ENCODE data around the gene CCDC59.
"Not testable (repeated sequence)": the region's sequence is repeated elsewhere in the genome, so short reads cannot be mapped to it uniquely, and the experiment has no call there.

CCDC59 gene

GRCh38 chr12:82363990-82364389 lies 5.8 kb upstream of the CCDC59 start:
- DNase-seq: no peak
- Histone ChIP-seq H3K27me3 (replicated peaks; ENCODE audit: control insufficient read depth, insufficient read depth, low read length, poor library complexity, severe bottlenecking) (no peaks in the 10 kb centered on the region), H3K27ac (ENCODE audit: insufficient read depth, low read length, poor library complexity, severe bottlenecking) (no peak overlapping the region), H3K4me1 (ENCODE audit: control insufficient read depth, insufficient read depth, low read length, poor library complexity, severe bottlenecking) (peaks cover 7% of the 10 kb centered on the region), H3K36me3 (ENCODE audit: control insufficient read depth, insufficient read depth, low read length) (peaks cover under 1% of the 10 kb centered on the region), H3K9me3 (ENCODE audit: control insufficient read depth, low read length) (no peaks in the 10 kb centered on the region), H3K4me3 (ENCODE audit: insufficient read depth, low read depth, low read length, poor library complexity, severe bottlenecking) (no peak overlapping the region)

- Histone ChIP-seq H3K4me3 (ENCODE audit: insufficient read depth, low read depth, low read length, poor library complexity, severe bottlenecking) (no peak overlapping the region), H3K36me3 (ENCODE audit: control insufficient read depth, insufficient read depth, low read length) (peaks cover 4% of the 10 kb centered on the region), H3K4me1 (ENCODE audit: control insufficient read depth, insufficient read depth, low read length, poor library complexity, severe bottlenecking) (peaks cover 19% of the 10 kb centered on the region), H3K27me3 (replicated peaks; ENCODE audit: control insufficient read depth, insufficient read depth, low read length, poor library complexity, severe bottlenecking) (no peaks in the 10 kb centered on the region), H3K9me3 (ENCODE audit: control insufficient read depth, low read length) (no peaks in the 10 kb centered on the region), H3K27ac (ENCODE audit: insufficient read depth, low read length, poor library complexity, severe bottlenecking) (no peak overlapping the region)
- no peak for DNase-seq
Measured at GRCh38 chr12:82361461-82361915, 3.3 kb upstream of the CCDC59 start.

GRCh38 chr12:82360834-82361233 lies 2.6 kb upstream of the CCDC59 start:
- DNase-seq; H3K27ac ChIP-seq (ENCODE audit: insufficient read depth, low read length, poor library complexity, severe bottlenecking); H3K4me3 ChIP-seq (ENCODE audit: insufficient read depth, low read depth, low read length, poor library complexity, severe bottlenecking); H3K27me3 ChIP-seq (replicated peaks; ENCODE audit: control insufficient read depth, insufficient read depth, low read length, poor library complexity, severe bottlenecking); H3K9me3 ChIP-seq (ENCODE audit: control insufficient read depth, low read length): not testable (repeated sequence)
- peaks cover 11% of the 10 kb centered on the region for H3K36me3 ChIP-seq (ENCODE audit: control insufficient read depth, insufficient read depth, low read length)
- H3K4me1 ChIP-seq (ENCODE audit: control insufficient read depth, insufficient read depth, low read length, poor library complexity, severe bottlenecking): peaks cover 19% of the 10 kb centered on the region

GRCh38 chr12:82359115-82359478 lies 910 bp upstream of the CCDC59 start:
- H3K4me3 ChIP-seq (ENCODE audit: insufficient read depth, low read depth, low read length, poor library complexity, severe bottlenecking): peak overlapping the region; percentile 80
- peaks cover 19% of the 10 kb centered on the region for H3K4me1 ChIP-seq (ENCODE audit: control insufficient read depth, insufficient read depth, low read length, poor library complexity, severe bottlenecking)
- DNase-seq: no peak

GRCh38 chr12:82357845-82358199 lies 365 bp downstream of the CCDC59 start:
- Histone ChIP-seq H3K36me3 (ENCODE audit: control insufficient read depth, insufficient read depth, low read length) (peaks cover 31% of the 10 kb centered on the region), H3K9me3 (ENCODE audit: control insufficient read depth, low read length) (no peaks in the 10 kb centered on the region), H3K4me1 (ENCODE audit: control insufficient read depth, insufficient read depth, low read length, poor library complexity, severe bottlenecking) (peaks cover 19% of the 10 kb centered on the region), H3K27me3 (replicated peaks; ENCODE audit: control insufficient read depth, insufficient read depth, low read length, poor library complexity, severe bottlenecking) (no peaks in the 10 kb centered on the region), H3K4me3 (ENCODE audit: insufficient read depth, low read depth, low read length, poor library complexity, severe bottlenecking) (peak overlapping the region; percentile 80), H3K27ac (ENCODE audit: insufficient read depth, low read length, poor library complexity, severe bottlenecking) (peak overlapping the region; percentile 93)
- no peak for DNase-seq

More at GRCh38 chr12:82359115-82359478, 910 bp upstream of the CCDC59 start:
- H3K27ac ChIP-seq (ENCODE audit: insufficient read depth, low read length, poor library complexity, severe bottlenecking): peak overlapping the region; percentile 93
- peaks cover 21% of the 10 kb centered on the region for H3K36me3 ChIP-seq (ENCODE audit: control insufficient read depth, insufficient read depth, low read length)
- H3K27me3 ChIP-seq (replicated peaks; ENCODE audit: control insufficient read depth, insufficient read depth, low read length, poor library complexity, severe bottlenecking): no peaks in the 10 kb centered on the region
- H3K9me3 ChIP-seq (ENCODE audit: control insufficient read depth, low read length): no peaks in the 10 kb centered on the region

GRCh38 chr12:82357340-82357739 lies 847 bp downstream of the CCDC59 start:
- peak overlapping the region; percentile 80 for H3K4me3 ChIP-seq (ENCODE audit: insufficient read depth, low read depth, low read length, poor library complexity, severe bottlenecking)
- no peaks in the 10 kb centered on the region for H3K9me3 ChIP-seq (ENCODE audit: control insufficient read depth, low read length)
- peak overlapping the region; percentile 93 for H3K27ac ChIP-seq (ENCODE audit: insufficient read depth, low read length, poor library complexity, severe bottlenecking)
- peaks cover 19% of the 10 kb centered on the region for H3K4me1 ChIP-seq (ENCODE audit: control insufficient read depth, insufficient read depth, low read length, poor library complexity, severe bottlenecking)
- H3K36me3 ChIP-seq (ENCODE audit: control insufficient read depth, insufficient read depth, low read length): peaks cover 35% of the 10 kb centered on the region
- H3K27me3 ChIP-seq (replicated peaks; ENCODE audit: control insufficient read depth, insufficient read depth, low read length, poor library complexity, severe bottlenecking): no peaks in the 10 kb centered on the region
- no peak for DNase-seq

GRCh38 chr12:82351390-82351789 lies 6.8 kb downstream of the CCDC59 start:
- Histone ChIP-seq H3K9me3 (ENCODE audit: control insufficient read depth, low read length) (no peaks in the 10 kb centered on the region), H3K27me3 (replicated peaks; ENCODE audit: control insufficient read depth, insufficient read depth, low read length, poor library complexity, severe bottlenecking) (no peaks in the 10 kb centered on the region), H3K36me3 (ENCODE audit: control insufficient read depth, insufficient read depth, low read length) (peaks cover 36% of the 10 kb centered on the region), H3K27ac (ENCODE audit: insufficient read depth, low read length, poor library complexity, severe bottlenecking) (no peak overlapping the region), H3K4me1 (ENCODE audit: control insufficient read depth, insufficient read depth, low read length, poor library complexity, severe bottlenecking) (no peaks in the 10 kb centered on the region), H3K4me3 (ENCODE audit: insufficient read depth, low read depth, low read length, poor library complexity, severe bottlenecking) (no peak overlapping the region)
- no peak for DNase-seq

GRCh38 chr12:82350161-82350560 lies 8.0 kb downstream of the CCDC59 start:
- no peak for DNase-seq
- peaks cover 24% of the 10 kb centered on the region for H3K36me3 ChIP-seq (ENCODE audit: control insufficient read depth, insufficient read depth, low read length)
- no peak overlapping the region for H3K27ac ChIP-seq (ENCODE audit: insufficient read depth, low read length, poor library complexity, severe bottlenecking)
- no peaks in the 10 kb centered on the region for H3K9me3 ChIP-seq (ENCODE audit: control insufficient read depth, low read length)
- no peaks in the 10 kb centered on the region for H3K4me1 ChIP-seq (ENCODE audit: control insufficient read depth, insufficient read depth, low read length, poor library complexity, severe bottlenecking)
- no peak overlapping the region for H3K4me3 ChIP-seq (ENCODE audit: insufficient read depth, low read depth, low read length, poor library complexity, severe bottlenecking)
- no peaks in the 10 kb centered on the region for H3K27me3 ChIP-seq (replicated peaks; ENCODE audit: control insufficient read depth, insufficient read depth, low read length, poor library complexity, severe bottlenecking)

GRCh38 chr12:82329508-82329907 lies 28.7 kb downstream of the CCDC59 start:
- no peaks in the 10 kb centered on the region for H3K36me3 ChIP-seq (ENCODE audit: control insufficient read depth, insufficient read depth, low read length)
- no peaks in the 10 kb centered on the region for H3K27me3 ChIP-seq (replicated peaks; ENCODE audit: control insufficient read depth, insufficient read depth, low read length, poor library complexity, severe bottlenecking)
- DNase-seq: no peak
- H3K4me3 ChIP-seq (ENCODE audit: insufficient read depth, low read depth, low read length, poor library complexity, severe bottlenecking): no peak overlapping the region
- no peak overlapping the region for H3K27ac ChIP-seq (ENCODE audit: insufficient read depth, low read length, poor library complexity, severe bottlenecking)
- no peaks in the 10 kb centered on the region for H3K9me3 ChIP-seq (ENCODE audit: control insufficient read depth, low read length)
- no peaks in the 10 kb centered on the region for H3K4me1 ChIP-seq (ENCODE audit: control insufficient read depth, insufficient read depth, low read length, poor library complexity, severe bottlenecking)

GRCh38 chr12:82327861-82328260 lies 30.3 kb downstream of the CCDC59 start:
- no peaks in the 10 kb centered on the region for H3K36me3 ChIP-seq (ENCODE audit: control insufficient read depth, insufficient read depth, low read length)
- no peaks in the 10 kb centered on the region for H3K9me3 ChIP-seq (ENCODE audit: control insufficient read depth, low read length)
- H3K27ac ChIP-seq (ENCODE audit: insufficient read depth, low read length, poor library complexity, severe bottlenecking): no peak overlapping the region
- DNase-seq: no peak
- H3K4me3 ChIP-seq (ENCODE audit: insufficient read depth, low read depth, low read length, poor library complexity, severe bottlenecking): no peak overlapping the region
- H3K27me3 ChIP-seq (replicated peaks; ENCODE audit: control insufficient read depth, insufficient read depth, low read length, poor library complexity, severe bottlenecking): no peaks in the 10 kb centered on the region
- H3K4me1 ChIP-seq (ENCODE audit: control insufficient read depth, insufficient read depth, low read length, poor library complexity, severe bottlenecking): no peaks in the 10 kb centered on the region

Measured in effector memory CD4-positive, alpha-beta T cell (primary cell).